Heart left ventricle (tissue), 16 donors: ENCODE measurements around the gene RNF149. TPM values are rescaled to one million over a fixed set of nuclear protein-coding genes. Genes with fewer than 3 reads are reported as not detected.

Experiments
- ATAC-seq, 4 donors: fragments of 200-7000 bp; cut with Tn5 transposase; one replicate each; pipeline ENCODE4 v1.9.1; 2020 to 2022; ENCODE audit warnings: moderate library complexity in 4 of 4, mild to moderate bottlenecking in 3 of 4, moderate number of reproducible peaks in 1 of 4
- DNase-seq, 5 donors: peaks; one replicate each; pipeline ENCODE4 v3.0.0-alpha.2; 2020
- H3K27ac ChIP-seq, 12 donors: fragments of 200-600 bp; sonication (generic) in 4 of 12; one replicate each; pipeline versions ENCODE4 v1.5.0 to v1.8.0; 2016 to 2022; ENCODE audit warnings: mild to moderate bottlenecking in 2 of 12
- H3K27me3 ChIP-seq, 9 donors: fragments of 200-600 bp; sonication (generic) in 2 of 9; one replicate each; pipeline versions ENCODE4 v1.5.1 to v1.8.0; 2016 to 2022; ENCODE audit warnings: mild to moderate bottlenecking in 3 of 9
- H3K36me3 ChIP-seq, 9 donors: fragments of 200-600 bp; sonication (generic) in 2 of 9; one replicate each; pipeline versions ENCODE4 v1.5.0 to v1.8.0; 2018 to 2022; ENCODE audit warnings: mild to moderate bottlenecking in 2 of 9
- H3K4me1 ChIP-seq, 12 donors: fragments of 200-600 bp; sonication (generic) in 4 of 12; one replicate each; pipeline versions ENCODE4 v1.5.0 to v1.8.0; 2016 to 2022; ENCODE audit warnings: mild to moderate bottlenecking in 3 of 12
- H3K4me3 ChIP-seq, 12 donors: fragments of 200-600 bp; sonication (generic) in 4 of 12; one replicate each; pipeline versions ENCODE4 v1.5.0 to v1.8.0; 2017 to 2022; ENCODE audit warnings: mild to moderate bottlenecking in 9 of 12, moderate library complexity in 4 of 12
- H3K9me3 ChIP-seq, 12 donors: fragments of 200-600 bp; sonication (generic) in 4 of 12; one replicate each; pipeline versions ENCODE4 v1.5.0 to v1.8.0; 2016 to 2022; ENCODE audit warnings: mild to moderate bottlenecking in 1 of 12
- CTCF ChIP-seq, 12 donors: fragments of 200-600 bp; sonication (generic) in 4 of 12; IDR thresholded peaks; one replicate each; pipeline versions ENCODE4 v1.5.0 to v1.8.0; 2018 to 2022; ENCODE audit warnings: antibody characterized with exemption in 12 of 12, mild to moderate bottlenecking in 5 of 12
- POLR2A ChIP-seq, 2 donors: fragments of 450-650 bp; IDR thresholded peaks; one replicate each; pipeline ENCODE4 v1.6.1; 2017; ENCODE audit warnings: antibody characterized with exemption in 2 of 2, mild to moderate bottlenecking in 2 of 2, moderate library complexity in 2 of 2
- WGBS, 4 donors: extraction: QIAGEN DNeasy Blood & Tissue Kit in 2 of 4; methylation state at CpG; one replicate each; pipeline versions ENCODE4 v1.1.5 to v1.1.7; 2013 to 2018; 5-methylcytosine and 5-hydroxymethylcytosine counted together
- intact Hi-C, 10 donors: fragments of 100-400 bp; cut with DNase I; formaldehyde crosslinking; loops; one replicate each; pipeline versions ENCODE4 v1.11.1 to v1.14.2; 2022
- polyA plus RNA-seq, 2 donors: library from polyadenylated mRNA; stranded (reverse); fragments of 200-250 nt; gene quantifications; one replicate each; pipeline ENCODE4 v1.2.3, GENCODE V29; 2013
- total RNA-seq, 9 donors: library from RNA; depleted of rRNA in 2 of 9; stranded (reverse); fragments of >200 nt in 2 of 9; fragmentation: NEBNext Ultra II Directional in 3 of 9; extraction: Animal tissue kit (Norgen Biotek cat#: 25700) in 3 of 9; gene quantifications; one replicate each; pipeline versions ENCODE4 v1.1.0 to v1.2.4, GENCODE V29; 2016 to 2023
- donor health status: ischemic (EF 13 %, LVEDD 7.1; RV severe dilation, severe dysfunction).
- donor health status: healthy with polysubstance abuse.
- donor health status: DM: no; HTN: yes; CAD: no.
- donor health status: DM: no; HTN: no; CAD: no.
- donor health status: ischemic (EF 25% LVEDD 6.9; RV normal size, moderate dysfunction).
- donor health status: ischemic (EF 25% LVEDD 5.7; RV mildly dilated, moderate dysfunction).
- donor health status: healthy.
- donor health status: DM: yes; HTN: yes; CAD: no.
- donor health status: ischemic (EF 35%, LVEDD 5.7; RV mildly dilated, moderate dysfunction).
- donor health status: nonischemic (EF 11% LVEDD 7.7; RV severe dilation, severe dysfunction).
- donor health status: DM: yes; HTN: yes; CAD: no.
- donor health status: PGD.
- donor health status: ischemic (EF 29% LVEDD 5.4; RV normal size, mild dysfunction).
- donor health status: nonischemic (EF 23%, LVEDD 6.1; RV moderate dilation, normal function).

RNF149 gene
- total and polyA plus RNA-seq, 11 donors, result 10.9 to 46.1 (median 15.8) TPM

GRCh38 chr2:101344137-101344536 lies 35.6 kb upstream of the RNF149 start:
- ATAC-seq (no peak), DNase-seq (no peak)
- 65 to 81% (median 72%) methylated on average over 5 of the region's 5 CpGs for WGBS, 4 donors
- no peaks in the 10 kb centered on the region for H3K36me3 ChIP-seq
- TF ChIP-seq POLR2A (IDR thresholded peaks at IDR 0.05) (no peak), CTCF (IDR thresholded peaks at IDR 0.05) (no peak)
- intact Hi-C loops, result loop anchor here in 8 of 10 donors (5.0 to 10.0 kb wide), 4 partner anchors 43 to 1101 kb away; partner anchors contain the start of gene CREG2 (in 5 of the 8)
- H3K27ac ChIP-seq, result no peak overlapping the region
- H3K4me1 ChIP-seq, result peaks cover 0 to 25% (median 0%) of the 10 kb centered on the region in 12 donors
- H3K4me3 ChIP-seq, result no peak overlapping the region
- no peaks in the 10 kb centered on the region for H3K9me3 ChIP-seq
- no peaks in the 10 kb centered on the region for H3K27me3 ChIP-seq

- peaks cover 0 to 25% (median 0%) of the 10 kb centered on the region in 12 donors for H3K4me1 ChIP-seq
- TF ChIP-seq POLR2A (IDR thresholded peaks at IDR 0.05) (no peak), CTCF (IDR thresholded peaks at IDR 0.05) (no peak)
- WGBS, 4 donors, result 86 to 93% (median 90%) methylated on average over 15 of the region's 15 CpGs
- no peak for DNase-seq
- no peaks in the 10 kb centered on the region for H3K36me3 ChIP-seq
- no peak overlapping the region for H3K27ac ChIP-seq
- intact Hi-C loops, result loop anchor here (2.0 to 10.0 kb wide), 7 partner anchors 44 to 1102 kb away; partner anchors contain the start of gene CREG2 (in 7 of the 10)
- no peaks in the 10 kb centered on the region for H3K27me3 ChIP-seq
- no peak for ATAC-seq
- no peak overlapping the region for H3K4me3 ChIP-seq
- no peaks in the 10 kb centered on the region for H3K9me3 ChIP-seq
Observed at GRCh38 chr2:101342625-101343008, 34.1 kb upstream of the RNF149 start.

- DNase-seq, result peak; percentile 68 to 84 (median 79)
Observed at GRCh38 chr2:101341901-101342624, 33.6 kb upstream of the RNF149 start.

More at GRCh38 chr2:101341901-101342624, 33.6 kb upstream of the RNF149 start:
- 50 to 58% (median 53%) methylated on average over 21 of the region's 21 CpGs for WGBS, 4 donors
- TF ChIP-seq POLR2A (IDR thresholded peaks at IDR 0.05) (no peak), CTCF (IDR thresholded peaks at IDR 0.05) (peak; percentile 74 to 88 (median 82))
- Histone ChIP-seq H3K27ac (no peak overlapping the region), H3K27me3 (no peaks in the 10 kb centered on the region), H3K4me1 (peaks cover 0 to 25% (median 0%) of the 10 kb centered on the region in 12 donors), H3K9me3 (no peaks in the 10 kb centered on the region), H3K4me3 (no peak overlapping the region), H3K36me3 (no peaks in the 10 kb centered on the region)
- intact Hi-C loops, result loop anchor here (2.0 to 10.0 kb wide), 7 partner anchors 45 to 1103 kb away; partner anchors contain the start of gene CREG2 (in 7 of the 10)
- peak; percentile 66 to 79 (median 72) for ATAC-seq
